HG03103 (cell line): ENCODE measurements around the gene DZANK1.
A peak's percentile ranks its signal among the peaks of the same experiment; 100 is the strongest.
"Not testable (repeated sequence)": the region's sequence is repeated elsewhere in the genome, so short reads cannot be mapped to it uniquely, and the experiment has no call there.

Experiments used
- ATAC-seq: cut with Tn5 transposase; IDR thresholded peaks from one replicate; pipeline ENCODE4 v1.9.1; 2021; ENCODE audit warnings: low read depth; ENCODE audit not compliant: unreplicated experiment

The DZANK1 gene

GRCh38 chr20:18466894-18467730, at the start of gene DZANK1, which contains the start of gene POLR3F:
TSS of gene DZANK1 (minus strand) at chr20:18467030. CDS start at chr20:18465358, 1,672 bp downstream.
TSS of gene POLR3F (plus strand) at chr20:18467390. CDS start at chr20:18467507, 117 bp downstream.
- ATAC-seq, result peak; percentile 98

GRCh38 chr20:18515973-18516372, 49.1 kb upstream of the DZANK1 start:
- no peak for ATAC-seq

- ATAC-seq, result no peak
Observed at GRCh38 chr20:18514127-18514526, 47.3 kb upstream of the DZANK1 start.

DNA sequence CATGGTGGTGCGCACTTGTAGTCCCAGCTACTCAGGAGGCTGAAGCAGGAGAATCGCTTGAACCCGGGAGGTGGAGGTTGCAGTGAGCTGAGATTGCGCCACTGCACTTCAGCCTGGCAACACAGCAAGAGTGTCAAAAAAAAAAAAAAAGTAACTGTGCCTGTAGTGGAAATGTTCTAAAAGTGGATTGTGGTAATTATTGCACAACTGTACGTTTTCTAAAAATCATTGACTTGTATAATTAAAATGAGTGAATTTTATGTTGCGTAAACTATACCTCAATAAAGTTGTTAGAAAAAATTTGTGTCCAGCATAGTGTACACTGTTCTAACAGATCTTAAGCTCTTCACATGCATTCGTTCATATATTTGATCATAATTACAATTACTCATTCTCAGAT, 46.4 kb upstream of the DZANK1 start:
- ATAC-seq, result no peak

- no peak for ATAC-seq
Observed at GRCh38 chr20:18511571-18511970, 44.7 kb upstream of the DZANK1 start.

DNA sequence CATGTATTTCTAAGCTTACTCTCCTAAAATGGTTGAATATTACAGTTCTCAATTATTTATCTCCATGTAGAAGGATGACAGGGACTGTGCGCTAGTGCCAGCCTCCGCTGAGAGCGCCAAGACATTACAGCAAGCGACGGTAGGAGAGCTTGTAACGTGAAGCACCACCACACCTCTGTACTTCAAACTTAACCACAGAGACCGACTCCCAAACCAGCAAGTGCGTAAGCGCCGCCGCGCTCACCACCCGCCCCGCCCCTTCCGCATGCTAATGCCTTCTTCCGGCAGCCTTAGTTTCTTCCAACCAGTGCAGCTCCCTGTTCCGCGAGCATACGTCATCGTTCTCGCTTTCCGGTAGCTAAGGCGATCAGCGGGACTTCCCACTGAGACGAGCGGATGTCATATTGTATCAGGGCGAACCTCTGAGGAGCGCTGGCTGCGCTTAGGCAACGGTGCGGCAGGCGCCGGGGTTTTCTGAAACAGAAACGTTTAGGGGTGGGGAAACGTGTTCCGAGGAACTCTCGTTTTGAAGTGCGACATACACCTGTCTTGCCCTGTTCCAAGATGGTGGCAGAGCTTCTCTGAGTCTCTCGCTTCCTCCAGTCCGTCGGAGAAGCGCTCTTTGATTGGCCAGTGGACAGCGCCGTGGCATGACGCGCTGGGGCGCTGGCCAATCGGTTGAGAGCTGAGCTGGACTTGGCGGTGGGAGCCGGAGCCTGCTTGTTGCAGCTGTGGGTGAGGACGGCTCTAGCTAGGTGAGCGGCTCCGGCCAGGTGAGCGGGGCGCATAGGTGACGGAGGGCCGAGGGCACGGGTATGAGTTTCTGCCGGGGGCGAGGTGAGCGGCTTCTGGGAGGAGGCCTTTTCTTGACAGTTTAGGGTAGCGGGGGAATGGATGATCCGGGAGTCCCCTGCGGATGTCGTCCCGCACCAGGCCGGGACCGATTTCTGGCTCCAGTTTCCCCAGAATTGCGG, 40.7 kb upstream of the DZANK1 start, which contains the start of gene SEC23B:
TSS of gene SEC23B (plus strand) at position 723 of the 974 bp plus-strand sequence. CDS start 2,896 bp downstream, outside the sequence.
- ATAC-seq, result peak; percentile 96

DNA sequence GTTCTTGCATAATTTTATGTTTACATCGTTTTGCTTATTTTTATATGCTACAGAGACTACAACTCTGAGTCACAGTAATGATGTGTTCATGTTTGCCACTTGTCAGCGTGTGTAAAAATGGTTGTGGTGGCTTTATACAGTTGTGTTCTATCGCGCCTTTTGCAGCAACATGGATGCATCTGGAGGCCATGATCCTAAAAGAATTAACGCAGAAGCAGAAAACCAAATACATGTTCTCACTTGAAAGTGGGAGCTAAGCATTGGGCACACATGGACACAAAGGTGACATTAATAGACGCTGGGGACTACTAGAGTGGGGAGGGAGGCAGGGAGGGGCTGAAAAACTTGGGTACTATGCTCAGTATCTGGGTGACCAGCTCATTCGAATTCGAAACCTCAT, 39.9 kb upstream of the DZANK1 start:
- ATAC-seq, result no peak

DNA sequence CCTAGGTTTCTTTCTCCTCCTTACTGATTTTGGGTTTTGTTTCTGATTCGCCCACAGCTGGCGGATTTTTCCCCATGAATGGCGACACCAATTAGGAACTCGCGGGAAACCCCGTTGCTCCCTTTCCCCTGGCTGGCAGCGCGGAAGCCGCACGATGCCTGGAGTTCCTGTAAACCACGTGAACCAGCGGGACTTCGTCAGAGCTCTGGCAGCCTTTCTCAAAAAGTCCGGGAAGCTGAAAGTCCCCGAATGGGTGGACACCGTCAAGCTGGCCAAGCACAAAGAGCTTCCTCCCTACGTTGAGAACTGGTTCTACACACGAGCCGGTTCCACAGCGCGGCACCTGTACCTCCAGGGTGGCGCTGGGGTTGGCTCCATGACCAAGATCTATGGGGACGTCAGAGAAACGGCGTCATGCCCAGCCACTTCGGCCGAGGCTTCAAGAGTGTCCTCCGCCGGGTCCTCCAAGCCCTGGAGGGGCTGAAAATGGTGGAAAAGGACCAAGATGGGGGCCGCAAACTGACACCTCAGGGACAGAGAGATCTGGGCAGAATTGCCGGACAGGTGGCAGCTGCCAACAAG, 37.7 kb upstream of the DZANK1 start:
- ATAC-seq, result no peak

DNA sequence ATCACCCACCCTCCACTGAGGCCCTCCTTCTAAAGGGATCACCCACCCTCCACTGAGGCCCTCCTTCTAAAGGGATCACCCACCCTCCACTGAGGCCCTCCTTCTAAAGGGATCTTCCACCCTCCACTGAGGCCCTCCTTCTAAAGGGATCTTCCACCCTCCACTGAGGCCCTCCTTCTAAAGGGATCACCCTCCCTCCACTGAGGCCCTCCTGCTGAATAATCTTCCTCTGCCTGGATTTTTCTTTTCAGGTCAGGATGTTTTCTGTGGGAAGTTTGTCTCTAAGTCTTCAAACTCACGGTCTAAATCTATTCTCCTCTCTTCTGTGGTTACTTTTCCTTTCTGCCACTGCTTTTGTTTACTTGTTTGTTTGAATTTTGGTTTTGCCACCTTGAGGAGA, 34.8 kb upstream of the DZANK1 start:
- ATAC-seq, result not testable (repeated sequence)

DNA sequence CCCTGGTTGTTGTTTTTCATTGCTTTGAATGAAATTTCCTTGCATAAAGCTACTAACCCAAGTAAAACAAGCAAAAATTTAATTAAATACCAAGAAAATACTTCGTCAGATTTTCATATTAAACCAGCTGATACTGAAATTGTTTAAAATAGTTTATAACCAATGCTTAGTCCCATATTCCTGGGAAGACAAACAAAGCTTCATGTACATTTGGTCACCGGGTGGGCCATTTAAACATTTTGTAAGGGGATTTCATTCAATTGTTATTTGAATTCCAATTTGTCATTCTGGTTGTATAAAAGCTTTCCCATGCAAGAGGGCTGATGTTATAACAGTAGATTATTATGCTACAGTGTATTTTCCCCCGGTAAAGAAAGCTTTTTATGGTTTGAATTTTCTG, 30.8 kb upstream of the DZANK1 start:
- no peak for ATAC-seq

GRCh38 chr20:18496740-18497592, 30.1 kb upstream of the DZANK1 start, which contains the start of gene RBBP9:
TSS of gene RBBP9 (minus strand) at chr20:18497225. CDS start at chr20:18497167, 58 bp downstream.
- ATAC-seq, result peak; percentile 98

DNA sequence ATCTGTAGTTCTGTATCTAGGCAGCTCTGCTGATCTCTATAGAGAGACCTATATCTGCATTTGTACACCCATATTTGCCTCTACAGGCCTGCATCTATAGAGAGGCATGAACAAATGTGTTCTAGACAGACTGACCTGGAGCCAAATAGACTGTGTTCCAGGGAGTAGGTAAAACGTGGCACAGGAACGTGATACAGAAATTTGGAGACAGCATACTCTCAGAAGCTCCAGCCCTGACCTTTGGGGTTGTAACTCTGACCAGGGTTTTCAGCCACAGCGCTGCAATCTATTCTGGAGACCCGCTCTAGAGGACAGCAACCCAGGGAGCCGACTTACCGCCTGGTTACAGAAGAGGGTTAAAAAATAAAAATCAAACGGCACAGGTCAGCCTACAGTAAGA, 29.2 kb upstream of the DZANK1 start:
- no peak for ATAC-seq

- no peak for ATAC-seq
Observed at GRCh38 chr20:18488301-18488700, 21.5 kb upstream of the DZANK1 start.

- no peak for ATAC-seq
Observed at GRCh38 chr20:18481596-18481995, 14.8 kb upstream of the DZANK1 start.

- no peak for ATAC-seq
Observed at GRCh38 chr20:18477821-18478220, 11.0 kb upstream of the DZANK1 start.

- no peak for ATAC-seq
Observed at GRCh38 chr20:18477218-18477617, 10.4 kb upstream of the DZANK1 start.

GRCh38 chr20:18466574-18466893, 296 bp downstream of the DZANK1 start:
- peak; percentile 22 for ATAC-seq

DNA sequence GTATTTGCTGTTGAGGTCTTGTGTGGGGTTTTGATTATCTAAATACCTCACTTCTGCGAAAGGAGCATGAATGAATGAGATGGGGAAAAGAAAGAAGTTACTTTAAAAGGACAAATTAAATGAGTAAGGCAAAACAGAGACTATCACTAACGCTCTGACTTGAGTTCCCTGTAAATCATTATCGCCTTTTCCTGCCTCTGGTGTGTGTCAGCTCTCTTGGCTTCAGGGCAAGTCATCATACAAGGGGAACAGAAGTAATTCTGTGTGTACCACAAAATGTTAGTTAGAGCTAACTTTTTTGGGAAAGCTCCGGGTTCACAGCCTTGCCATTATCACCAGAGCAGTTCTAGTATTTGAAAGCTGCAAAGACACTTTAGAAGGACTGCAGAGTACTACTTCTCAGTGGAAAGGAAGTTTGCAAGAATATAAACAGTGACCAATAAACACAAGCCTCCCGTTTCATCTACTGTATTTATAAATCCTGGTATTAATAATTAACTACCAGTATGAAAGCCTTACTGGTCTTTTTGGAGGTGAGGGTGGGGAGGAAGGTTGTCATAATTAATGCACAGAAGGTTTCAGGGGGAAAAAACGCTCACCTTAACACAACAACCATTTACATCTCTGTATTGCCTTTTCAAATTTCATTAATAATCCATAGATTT, 1.2 kb downstream of the DZANK1 start:
- ATAC-seq, result no peak

- ATAC-seq, result no peak
Observed at GRCh38 chr20:18456600-18456999, 10.2 kb downstream of the DZANK1 start.
